GM12865 (cell line): ENCODE results near the gene PRR22.
"Not testable (repeated sequence)": the region's sequence is repeated elsewhere in the genome, so short reads cannot be mapped to it uniquely, and the experiment has no call there.

Source experiments
- DNase-seq: peaks from one replicate; pipeline ENCODE4 v3.0.0; 2010; ENCODE audit warnings: low read depth
- H3K4me3 ChIP-seq: 2 replicates; pipeline ENCODE4 v1.5.1; 2011; ENCODE audit warnings: mild to moderate bottlenecking, low read depth, low read length, control low read depth
- CTCF ChIP-seq: IDR thresholded peaks from 2 replicates; pipeline ENCODE4 v1.5.1; 2011; ENCODE audit warnings: low read length, control low read depth, low read depth, inconsistent platforms; ENCODE audit not compliant: insufficient read depth; ENCODE audit errors: missing control alignments

Gene PRR22

GRCh38 chr19:5785423-5785822, 877 bp upstream of the PRR22 start:
- no peak for TF ChIP-seq CTCF
- H3K4me3 ChIP-seq, result no peak overlapping the region
- no peak for DNase-seq

DNA sequence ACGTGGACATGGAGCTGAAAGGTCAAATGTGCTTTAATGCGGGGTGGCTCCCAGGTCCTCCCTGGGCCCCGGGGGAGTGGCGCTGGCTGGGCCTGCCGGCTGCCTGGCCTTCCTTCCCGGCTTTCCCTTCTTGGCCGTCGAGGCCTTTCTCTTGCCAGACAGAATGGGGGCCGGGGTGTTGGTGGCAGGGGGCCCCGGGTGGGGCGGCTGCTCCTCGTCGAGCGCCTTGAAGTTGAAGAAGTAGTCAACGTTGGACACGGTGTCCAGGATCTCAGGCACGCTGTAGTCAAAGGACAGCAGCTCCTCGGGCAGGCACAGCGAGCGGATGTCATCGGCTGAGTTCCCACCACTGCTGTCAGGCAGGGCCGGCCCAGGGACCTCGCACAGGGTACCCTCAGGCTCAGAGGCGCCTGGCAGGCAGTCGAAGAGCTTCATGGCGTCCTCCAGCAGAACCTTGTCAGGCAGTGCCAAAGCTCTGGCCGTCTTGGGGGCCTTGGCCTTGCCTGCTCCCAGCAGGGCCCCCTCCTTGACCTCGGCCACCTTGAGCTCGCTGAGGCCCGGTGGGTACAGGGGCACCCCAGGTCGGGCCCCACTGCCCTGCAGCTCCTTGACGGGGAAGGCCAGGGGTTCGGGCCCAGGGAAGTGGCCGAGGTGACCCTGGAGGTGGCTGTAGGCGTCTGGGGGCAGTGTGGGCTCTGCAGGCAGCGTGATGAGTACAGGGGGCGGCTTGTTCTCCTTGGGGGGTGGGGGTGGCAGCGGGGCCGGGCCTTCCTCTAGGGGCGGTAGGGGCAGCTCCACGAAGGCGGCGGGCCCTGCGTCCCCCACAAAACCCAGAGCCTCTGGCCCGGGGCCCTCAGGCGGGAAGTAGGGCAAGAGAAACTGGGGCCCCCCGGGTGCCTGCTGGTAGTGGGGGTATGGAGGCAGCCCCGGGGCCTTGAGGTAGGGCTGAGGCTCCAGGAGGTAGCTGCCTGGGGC, 1.3 kb downstream of the PRR22 start:
- no peak for TF ChIP-seq CTCF
- DNase-seq, result no peak
- H3K4me3 ChIP-seq, result no peak overlapping the region

GRCh38 chr19:5782322-5782721, 2.2 kb downstream of the PRR22 start:
- TF ChIP-seq CTCF, result no peak
- no peak overlapping the region for H3K4me3 ChIP-seq
- no peak for DNase-seq

- not testable (repeated sequence) for H3K4me3 ChIP-seq, DNase-seq
Measured at GRCh38 chr19:5780916-5781315, 3.6 kb downstream of the PRR22 start.

DNA sequence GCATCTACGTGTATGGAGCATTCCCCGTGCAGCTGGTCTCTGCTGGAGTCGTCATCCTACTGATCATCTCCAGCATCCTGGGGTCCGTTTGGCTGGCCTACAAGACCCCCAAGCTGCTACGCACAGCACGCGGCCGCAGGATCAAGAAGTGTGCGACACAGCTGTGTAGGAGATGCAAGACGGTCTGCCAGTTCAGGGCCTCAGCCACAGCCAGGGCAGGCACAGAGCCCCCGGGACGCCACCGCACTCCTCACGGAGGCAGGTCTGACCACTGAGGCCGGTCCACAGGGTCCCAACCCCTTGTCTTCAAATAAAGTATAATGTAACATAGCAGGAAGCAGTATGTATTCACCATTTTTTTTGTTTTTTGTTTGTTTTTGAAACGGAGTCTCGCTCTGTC, 6.1 kb downstream of the PRR22 start:
- TF ChIP-seq CTCF, result no peak
- no peak for DNase-seq
- no peak overlapping the region for H3K4me3 ChIP-seq

DNA sequence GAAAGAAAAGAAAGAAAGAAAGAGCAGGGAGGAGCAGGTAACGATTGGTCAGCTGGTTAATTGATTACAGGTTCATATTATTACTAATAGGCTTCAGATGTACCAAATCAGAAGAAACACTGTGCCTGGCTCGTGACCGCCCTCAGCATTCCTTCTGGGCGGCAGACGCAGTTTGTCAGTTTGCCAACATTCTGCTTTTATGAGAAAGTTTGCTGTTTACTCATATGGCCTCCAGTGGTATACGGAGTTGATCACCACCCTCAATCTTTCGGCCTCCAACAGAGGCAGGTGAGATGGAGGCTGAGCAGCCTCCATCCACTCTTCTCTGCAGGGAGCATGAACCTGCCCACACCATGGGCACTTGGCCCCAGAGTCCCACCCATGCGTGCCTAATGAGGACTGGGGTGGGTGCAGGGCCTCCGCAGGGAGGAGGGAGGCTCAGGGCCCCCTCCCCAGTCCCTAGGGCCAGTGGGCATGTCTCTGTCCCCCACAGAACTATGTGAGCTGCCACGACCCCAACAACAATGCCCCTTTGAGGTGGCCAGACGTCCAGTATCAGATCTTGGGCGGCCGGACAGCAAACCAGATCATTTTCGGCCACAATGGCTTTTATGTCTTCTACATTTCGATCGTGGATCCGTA, 8.8 kb downstream of the PRR22 start:
- DNase-seq, result no peak
- TF ChIP-seq CTCF, result no peak
- H3K4me3 ChIP-seq, result no peak overlapping the region

DNA sequence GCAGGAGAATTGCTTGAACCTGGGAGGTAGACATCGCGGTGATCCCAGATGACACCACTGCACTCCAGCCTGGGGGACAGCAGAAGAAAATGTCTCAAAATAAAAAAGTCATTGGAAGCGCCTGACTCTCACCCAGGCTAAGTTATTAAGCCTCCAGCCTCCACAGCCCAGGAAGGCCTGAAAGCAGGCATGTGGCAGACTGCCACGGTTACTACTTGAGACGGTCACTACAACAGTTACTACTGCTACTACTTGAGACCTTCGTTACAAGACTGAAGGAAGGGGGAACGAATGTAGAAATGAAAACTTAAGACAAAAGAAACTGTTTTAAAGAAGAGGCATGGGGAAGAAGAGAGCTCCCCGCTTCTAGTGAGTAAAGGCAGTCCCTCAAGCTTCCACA, 9.6 kb downstream of the PRR22 start:
- no peak for DNase-seq
- H3K4me3 ChIP-seq, result no peak overlapping the region
- TF ChIP-seq CTCF, result no peak
